ENCODE measurements around the gene OR4F6. TPM values are rescaled to one million over a fixed set of nuclear protein-coding genes. Genes with fewer than 3 reads are reported as not detected.
"Not testable (repeated sequence)": the region's sequence is repeated elsewhere in the genome, so short reads cannot be mapped to it uniquely, and the experiment has no call there.

The OR4F6 gene
- total and polyA plus RNA-seq, 4 donors = not detected

- TF ChIP-seq RXRA (IDR thresholded peaks at IDR 0.05) = no peak
These were observed 21.4 kb upstream of the OR4F6 start (continued) for GRCh38 chr15:101781928-101782327.

- TF ChIP-seq ZBTB33 (IDR thresholded peaks at IDR 0.05) (no peak), RAD21 (IDR thresholded peaks at IDR 0.05) (no peak), ATF3 (IDR thresholded peaks at IDR 0.05) (no peak)
- 44% methylated on average over 2 of the region's 2 CpGs for WGBS
- no peaks in the 10 kb centered on the region for H3K36me3 ChIP-seq (ENCODE audit: control insufficient read depth in 4 of 4, insufficient read depth in 3 of 4, low read depth in 1 of 4, low read length in 3 of 4)
- H3K9me3 ChIP-seq (ENCODE audit: control insufficient read depth in 4 of 4, low read length in 3 of 4) = no peaks in the 10 kb centered on the region
- no peak for DNase-seq (ENCODE audit: low spot score)
- no peaks in the 10 kb centered on the region for H3K4me1 ChIP-seq (ENCODE audit: control insufficient read depth in 4 of 4, insufficient read depth in 4 of 4, low read length in 3 of 4)
- no peaks in the 10 kb centered on the region for H3K27me3 ChIP-seq (ENCODE audit: control insufficient read depth in 4 of 4, insufficient read depth in 4 of 4, low read length in 3 of 4)
- H3K9ac ChIP-seq (ENCODE audit: low read depth in 1 of 2, low read length in 2 of 2) = no peak overlapping the region
- no peak overlapping the region for H3K4me3 ChIP-seq (ENCODE audit: low read depth in 1 of 3, low read length in 3 of 3)
- H3K27ac ChIP-seq (ENCODE audit: low read depth in 1 of 2, low read length in 2 of 2) = no peak overlapping the region
These were observed 18.7 kb upstream of the OR4F6 start for GRCh38 chr15:101784644-101785043.

DNA sequence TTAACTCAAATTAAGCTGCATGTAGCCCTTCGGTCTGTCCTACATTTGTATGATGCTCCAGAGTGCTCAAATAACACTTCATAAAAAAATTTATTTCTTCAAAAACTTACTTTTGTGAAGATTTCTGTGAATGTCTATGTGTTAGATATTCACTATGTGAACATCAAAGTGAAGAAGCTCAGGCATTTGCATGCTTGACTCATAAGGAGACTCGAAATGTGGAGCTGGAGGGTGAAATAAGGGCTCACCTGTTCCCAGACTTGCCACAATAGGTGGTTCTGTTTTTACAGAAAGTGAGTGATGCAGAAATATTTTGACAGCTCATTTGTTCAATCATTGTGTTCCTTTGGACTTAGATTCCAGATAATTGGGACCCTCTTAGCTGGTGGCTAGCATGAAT is 16.9 kb upstream of the OR4F6 start:
- WGBS = 89% methylated on average over 2 of the region's 2 CpGs
- H3K27ac ChIP-seq (ENCODE audit: low read depth in 1 of 2, low read length in 2 of 2); H3K9me3 ChIP-seq (ENCODE audit: control insufficient read depth in 4 of 4, low read length in 3 of 4); H3K9ac ChIP-seq (ENCODE audit: low read depth in 1 of 2, low read length in 2 of 2); H3K27me3 ChIP-seq (ENCODE audit: control insufficient read depth in 4 of 4, insufficient read depth in 4 of 4, low read length in 3 of 4); H3K4me3 ChIP-seq (ENCODE audit: low read depth in 1 of 3, low read length in 3 of 3); DNase-seq (ENCODE audit: low spot score); H3K36me3 ChIP-seq (ENCODE audit: control insufficient read depth in 4 of 4, insufficient read depth in 3 of 4, low read depth in 1 of 4, low read length in 3 of 4); H3K4me1 ChIP-seq (ENCODE audit: control insufficient read depth in 4 of 4, insufficient read depth in 4 of 4, low read length in 3 of 4): not testable (repeated sequence)

- WGBS = 81% methylated on average over 2 of the region's 2 CpGs
- not testable (repeated sequence) for H3K27me3 ChIP-seq (ENCODE audit: control insufficient read depth in 4 of 4, insufficient read depth in 4 of 4, low read length in 3 of 4); H3K9me3 ChIP-seq (ENCODE audit: control insufficient read depth in 4 of 4, low read length in 3 of 4); DNase-seq (ENCODE audit: low spot score); H3K4me1 ChIP-seq (ENCODE audit: control insufficient read depth in 4 of 4, insufficient read depth in 4 of 4, low read length in 3 of 4); H3K9ac ChIP-seq (ENCODE audit: low read depth in 1 of 2, low read length in 2 of 2); H3K4me3 ChIP-seq (ENCODE audit: low read depth in 1 of 3, low read length in 3 of 3); H3K27ac ChIP-seq (ENCODE audit: low read depth in 1 of 2, low read length in 2 of 2); H3K36me3 ChIP-seq (ENCODE audit: control insufficient read depth in 4 of 4, insufficient read depth in 3 of 4, low read depth in 1 of 4, low read length in 3 of 4)
These were observed 15.3 kb upstream of the OR4F6 start for GRCh38 chr15:101788001-101788400.

- not testable (repeated sequence) for H3K4me1 ChIP-seq (ENCODE audit: control insufficient read depth in 4 of 4, insufficient read depth in 4 of 4, low read length in 3 of 4); H3K27ac ChIP-seq (ENCODE audit: low read depth in 1 of 2, low read length in 2 of 2); H3K27me3 ChIP-seq (ENCODE audit: control insufficient read depth in 4 of 4, insufficient read depth in 4 of 4, low read length in 3 of 4); H3K9ac ChIP-seq (ENCODE audit: low read depth in 1 of 2, low read length in 2 of 2); DNase-seq (ENCODE audit: low spot score); H3K36me3 ChIP-seq (ENCODE audit: control insufficient read depth in 4 of 4, insufficient read depth in 3 of 4, low read depth in 1 of 4, low read length in 3 of 4); H3K4me3 ChIP-seq (ENCODE audit: low read depth in 1 of 3, low read length in 3 of 3); H3K9me3 ChIP-seq (ENCODE audit: control insufficient read depth in 4 of 4, low read length in 3 of 4)
- 39% methylated on average over 5 of the region's 5 CpGs for WGBS
These were observed 14.6 kb upstream of the OR4F6 start for GRCh38 chr15:101788503-101789269.

DNA sequence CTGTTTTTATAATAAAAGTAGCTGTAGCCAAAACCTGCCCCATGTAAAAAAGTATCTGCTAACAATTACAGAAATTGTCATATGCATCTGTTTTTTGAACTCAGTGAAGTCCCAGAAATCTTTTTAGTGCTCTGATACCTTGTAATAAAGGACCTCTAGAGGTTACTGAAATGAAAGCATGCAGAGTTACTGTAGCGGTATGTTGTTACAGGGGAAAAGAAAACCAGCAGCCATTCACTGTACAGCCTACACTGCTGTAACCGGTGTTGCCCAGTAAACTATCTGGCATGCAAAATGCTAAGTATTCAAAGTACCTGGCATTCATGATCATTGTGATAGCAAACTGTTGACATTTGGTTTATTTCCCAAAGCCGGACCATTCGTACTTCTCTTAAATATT is 12.6 kb upstream of the OR4F6 start:
- not testable (repeated sequence) for H3K36me3 ChIP-seq (ENCODE audit: control insufficient read depth in 4 of 4, insufficient read depth in 3 of 4, low read depth in 1 of 4, low read length in 3 of 4); H3K4me3 ChIP-seq (ENCODE audit: low read depth in 1 of 3, low read length in 3 of 3); H3K9ac ChIP-seq (ENCODE audit: low read depth in 1 of 2, low read length in 2 of 2); DNase-seq (ENCODE audit: low spot score); H3K9me3 ChIP-seq (ENCODE audit: control insufficient read depth in 4 of 4, low read length in 3 of 4); H3K27me3 ChIP-seq (ENCODE audit: control insufficient read depth in 4 of 4, insufficient read depth in 4 of 4, low read length in 3 of 4); H3K27ac ChIP-seq (ENCODE audit: low read depth in 1 of 2, low read length in 2 of 2); H3K4me1 ChIP-seq (ENCODE audit: control insufficient read depth in 4 of 4, insufficient read depth in 4 of 4, low read length in 3 of 4)
- WGBS = 85% methylated on average over 1 of the region's 4 CpGs

DNA sequence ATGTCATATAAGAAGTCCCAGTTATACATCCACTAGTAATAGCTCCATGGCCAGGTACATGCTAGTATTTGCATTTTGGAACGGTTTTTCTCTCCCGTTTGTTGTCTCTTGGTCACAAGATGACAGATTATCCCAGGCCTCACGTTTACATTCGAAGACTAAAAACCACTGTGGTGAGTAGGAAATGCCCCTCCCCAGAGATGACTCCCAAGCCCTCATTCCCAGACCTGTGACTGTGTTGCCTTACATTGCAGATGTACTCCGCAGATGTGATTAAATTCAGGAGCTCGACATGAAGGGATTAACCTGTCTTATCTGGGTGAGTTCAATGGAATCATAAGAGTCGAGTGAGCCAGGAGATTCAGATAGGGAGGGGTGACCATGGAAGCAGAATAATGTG is 9.3 kb upstream of the OR4F6 start:
- 63% methylated on average over 7 of the region's 7 CpGs for WGBS
- not testable (repeated sequence) for H3K9me3 ChIP-seq (ENCODE audit: control insufficient read depth in 4 of 4, low read length in 3 of 4); H3K4me3 ChIP-seq (ENCODE audit: low read depth in 1 of 3, low read length in 3 of 3); DNase-seq (ENCODE audit: low spot score); H3K36me3 ChIP-seq (ENCODE audit: control insufficient read depth in 4 of 4, insufficient read depth in 3 of 4, low read depth in 1 of 4, low read length in 3 of 4); H3K4me1 ChIP-seq (ENCODE audit: control insufficient read depth in 4 of 4, insufficient read depth in 4 of 4, low read length in 3 of 4); H3K9ac ChIP-seq (ENCODE audit: low read depth in 1 of 2, low read length in 2 of 2); H3K27ac ChIP-seq (ENCODE audit: low read depth in 1 of 2, low read length in 2 of 2); H3K27me3 ChIP-seq (ENCODE audit: control insufficient read depth in 4 of 4, insufficient read depth in 4 of 4, low read length in 3 of 4)

Data from liver (tissue), 9 donors.